Stimulated activated naive CD8-positive, alpha-beta T cell treated with anti-CD3 and anti-CD28 coated beads, Interleukin-15, Interleukin-2, amounts not matched to agents 100 ng/mL and 50 ng/mL, for 24 hours (primary cell): Measurements from ENCODE around the gene PLPP7.
"Not testable (repeated sequence)": the region's sequence is repeated elsewhere in the genome, so short reads cannot be mapped to it uniquely, and the experiment has no call there.

Experiments used
- H3K27ac Mint-ChIP-seq: one replicate; pipeline ENCODE4 v1.8.0; 2021; ENCODE audit warnings: mild to moderate bottlenecking, mixed read lengths
- H3K27me3 Mint-ChIP-seq: one replicate; pipeline ENCODE4 v1.8.0; 2021; ENCODE audit warnings: mixed read lengths
- H3K36me3 Mint-ChIP-seq: one replicate; pipeline ENCODE4 v1.8.0; 2021; ENCODE audit warnings: low read depth, mixed read lengths
- H3K4me1 Mint-ChIP-seq: one replicate; pipeline ENCODE4 v1.8.0; 2021; ENCODE audit warnings: low read depth, mixed read lengths
- H3K4me3 Mint-ChIP-seq: one replicate; pipeline ENCODE4 v1.8.0; 2021; ENCODE audit warnings: mild to moderate bottlenecking, mixed read lengths
- H3K9me3 Mint-ChIP-seq: one replicate; pipeline ENCODE4 v1.8.0; 2021; ENCODE audit warnings: mixed read lengths

Gene PLPP7

DNA sequence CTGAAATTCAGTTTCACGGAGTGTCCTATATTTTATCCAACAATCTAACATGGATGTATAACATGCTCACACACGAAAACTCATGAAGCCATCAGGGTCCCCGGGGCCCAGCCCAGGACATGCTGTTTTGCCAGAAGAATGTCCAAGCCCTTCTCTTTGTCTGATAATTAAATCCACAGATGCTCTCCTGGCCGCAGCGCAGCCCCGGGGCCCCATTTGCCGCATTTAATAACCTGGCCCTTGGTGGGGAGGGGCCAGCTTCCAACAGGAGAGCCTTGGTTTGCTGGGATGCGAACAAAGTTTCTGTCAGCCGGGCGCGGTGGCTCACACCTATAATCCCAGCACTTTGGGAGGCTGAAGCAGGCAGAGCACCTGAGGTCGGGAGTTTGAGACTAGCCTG lies 30.0 kb downstream of the PLPP7 start:
- Mint-ChIP-seq H3K4me3 (no peak overlapping the region), H3K27ac (no peak overlapping the region), H3K4me1 (no peaks in the 10 kb centered on the region)

DNA sequence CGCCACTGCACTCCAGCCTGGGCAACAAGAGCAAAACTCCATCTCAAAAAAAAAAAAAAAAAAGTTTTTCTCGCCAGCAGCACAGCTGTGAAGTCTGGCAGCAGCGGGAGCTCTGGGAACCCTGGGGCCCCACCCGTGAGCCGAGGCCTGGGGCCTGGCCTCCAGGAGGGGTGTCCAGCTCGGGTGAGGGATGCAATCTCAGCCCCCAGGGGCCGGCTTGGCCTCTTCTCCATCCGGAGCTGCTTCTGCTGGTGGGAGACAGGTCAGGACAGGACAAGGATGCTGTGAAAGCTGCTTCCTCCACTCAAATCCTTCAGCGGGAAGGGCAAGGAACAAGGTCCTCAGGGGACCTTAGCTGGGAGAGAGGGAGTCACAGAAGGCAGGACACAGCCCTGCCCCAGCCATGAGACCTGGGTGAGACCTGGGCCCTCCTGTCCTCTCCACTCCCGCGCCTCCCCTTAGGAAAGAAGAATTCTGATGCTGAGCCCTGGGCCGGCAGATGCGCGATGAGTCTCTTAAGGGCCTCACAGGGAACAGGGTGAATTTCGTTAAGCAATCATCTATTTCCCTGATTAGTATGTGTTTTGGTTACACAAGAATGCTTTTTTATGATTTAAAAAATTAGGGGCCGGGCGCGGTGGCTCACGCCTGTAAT lies 30.6 kb downstream of the PLPP7 start:
- H3K27me3 Mint-ChIP-seq = no peaks in the 10 kb centered on the region
- no peaks in the 10 kb centered on the region for H3K4me1 Mint-ChIP-seq
- H3K4me3 Mint-ChIP-seq = no peak overlapping the region
- H3K9me3 Mint-ChIP-seq = no peaks in the 10 kb centered on the region
- no peaks in the 10 kb centered on the region for H3K36me3 Mint-ChIP-seq
- H3K27ac Mint-ChIP-seq = no peak overlapping the region

More for the DNA sequence above, 30.0 kb downstream of the PLPP7 start:
- no peaks in the 10 kb centered on the region for H3K36me3 Mint-ChIP-seq
- no peaks in the 10 kb centered on the region for H3K27me3 Mint-ChIP-seq
- H3K9me3 Mint-ChIP-seq = no peaks in the 10 kb centered on the region

DNA sequence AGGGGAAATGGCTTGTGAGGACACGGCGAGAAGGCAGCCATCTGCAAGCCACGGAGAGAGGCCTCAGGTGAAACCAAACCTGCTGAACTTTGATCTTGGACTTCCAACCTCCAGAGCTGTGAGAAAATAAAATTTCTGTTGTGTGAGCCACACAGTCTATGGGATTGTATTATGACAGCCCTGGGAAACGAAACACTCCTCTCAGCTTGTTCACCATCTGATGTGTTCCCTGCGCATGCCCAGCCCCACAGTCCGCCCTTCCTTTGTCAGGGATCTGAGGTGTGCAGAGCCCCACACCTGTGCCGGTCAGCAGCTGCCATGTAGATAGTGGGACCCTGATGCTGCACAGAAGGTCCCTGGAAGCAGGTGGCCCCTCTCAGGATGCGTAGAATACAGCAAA lies 34.1 kb downstream of the PLPP7 start:
- no peaks in the 10 kb centered on the region for H3K27me3 Mint-ChIP-seq
- no peaks in the 10 kb centered on the region for H3K9me3 Mint-ChIP-seq
- no peak overlapping the region for H3K27ac Mint-ChIP-seq
- no peak overlapping the region for H3K4me3 Mint-ChIP-seq
- H3K4me1 Mint-ChIP-seq = no peaks in the 10 kb centered on the region
- no peaks in the 10 kb centered on the region for H3K36me3 Mint-ChIP-seq

DNA sequence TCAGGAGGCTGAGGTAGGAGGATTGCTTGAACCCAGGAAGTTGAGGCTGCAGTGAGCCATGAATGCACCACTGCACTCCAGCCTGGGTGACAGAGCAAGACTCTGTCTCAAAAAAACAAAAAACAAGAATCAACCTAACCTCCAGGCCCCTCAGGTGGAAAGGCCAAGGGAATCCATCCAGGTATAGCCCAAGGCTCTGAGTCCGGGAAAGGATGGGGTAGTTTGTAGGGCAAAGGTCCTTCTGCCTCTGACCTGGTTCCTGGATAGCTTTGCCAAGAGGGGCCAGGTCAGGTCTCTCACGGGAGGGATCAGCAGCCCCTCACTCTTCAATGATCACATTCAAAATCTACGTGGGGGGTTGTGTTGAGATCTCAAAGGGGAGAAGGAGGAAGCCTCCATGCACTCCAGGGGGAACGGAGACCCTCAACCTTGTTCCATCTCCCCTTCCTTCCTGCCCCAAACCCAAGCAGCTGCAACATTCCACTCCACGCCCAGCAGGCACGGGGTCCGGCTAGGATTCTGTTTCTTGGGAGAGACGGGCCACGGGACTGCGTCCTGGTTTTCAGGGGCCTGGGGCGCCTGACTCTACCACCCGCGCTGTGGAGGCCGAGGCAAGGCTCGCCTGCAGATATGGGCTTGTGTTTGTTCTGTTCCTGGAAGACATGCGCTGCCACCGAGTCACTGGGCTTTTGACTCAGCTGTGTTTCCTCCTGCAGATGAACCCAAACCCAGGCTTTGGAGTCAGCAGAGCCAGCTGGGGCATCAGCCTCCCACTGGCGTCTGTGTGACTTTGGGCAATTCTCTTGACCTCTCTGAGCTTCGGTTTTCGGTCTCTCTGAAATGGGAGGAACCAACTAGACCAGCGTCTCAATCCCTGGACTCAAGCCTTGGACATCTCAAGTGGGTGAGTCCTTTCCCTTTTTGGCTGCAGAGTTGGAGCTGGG lies 35.5 kb downstream of the PLPP7 start:
- Mint-ChIP-seq H3K4me3 (no peak overlapping the region), H3K27me3 (no peaks in the 10 kb centered on the region), H3K27ac (no peak overlapping the region), H3K36me3 (no peaks in the 10 kb centered on the region), H3K4me1 (no peaks in the 10 kb centered on the region), H3K9me3 (no peaks in the 10 kb centered on the region)

DNA sequence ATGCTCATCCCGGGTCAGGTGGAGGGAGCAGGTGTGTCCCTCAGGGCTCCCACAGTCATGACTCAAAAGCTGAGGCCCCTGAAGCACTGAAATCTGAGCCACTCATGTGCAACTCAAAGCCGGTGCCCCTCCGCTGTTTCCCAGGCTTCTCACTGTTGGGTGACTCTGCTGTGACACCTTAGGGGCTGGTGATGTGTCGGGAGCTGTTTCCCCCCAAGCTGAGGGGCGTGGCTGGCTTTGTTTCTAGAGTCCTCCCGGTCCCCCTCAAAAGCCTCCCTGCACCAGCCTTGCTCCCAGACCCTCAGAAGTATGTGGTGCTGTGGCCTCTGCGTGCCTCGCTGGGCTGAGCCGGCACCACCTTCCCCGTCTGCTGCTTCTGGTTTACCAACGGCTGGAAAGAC lies 39.7 kb downstream of the PLPP7 start:
- no peak overlapping the region for H3K27ac Mint-ChIP-seq
- no peaks in the 10 kb centered on the region for H3K9me3 Mint-ChIP-seq
- H3K27me3 Mint-ChIP-seq = no peaks in the 10 kb centered on the region
- H3K4me3 Mint-ChIP-seq = no peak overlapping the region
- no peaks in the 10 kb centered on the region for H3K4me1 Mint-ChIP-seq
- H3K36me3 Mint-ChIP-seq = no peaks in the 10 kb centered on the region

DNA sequence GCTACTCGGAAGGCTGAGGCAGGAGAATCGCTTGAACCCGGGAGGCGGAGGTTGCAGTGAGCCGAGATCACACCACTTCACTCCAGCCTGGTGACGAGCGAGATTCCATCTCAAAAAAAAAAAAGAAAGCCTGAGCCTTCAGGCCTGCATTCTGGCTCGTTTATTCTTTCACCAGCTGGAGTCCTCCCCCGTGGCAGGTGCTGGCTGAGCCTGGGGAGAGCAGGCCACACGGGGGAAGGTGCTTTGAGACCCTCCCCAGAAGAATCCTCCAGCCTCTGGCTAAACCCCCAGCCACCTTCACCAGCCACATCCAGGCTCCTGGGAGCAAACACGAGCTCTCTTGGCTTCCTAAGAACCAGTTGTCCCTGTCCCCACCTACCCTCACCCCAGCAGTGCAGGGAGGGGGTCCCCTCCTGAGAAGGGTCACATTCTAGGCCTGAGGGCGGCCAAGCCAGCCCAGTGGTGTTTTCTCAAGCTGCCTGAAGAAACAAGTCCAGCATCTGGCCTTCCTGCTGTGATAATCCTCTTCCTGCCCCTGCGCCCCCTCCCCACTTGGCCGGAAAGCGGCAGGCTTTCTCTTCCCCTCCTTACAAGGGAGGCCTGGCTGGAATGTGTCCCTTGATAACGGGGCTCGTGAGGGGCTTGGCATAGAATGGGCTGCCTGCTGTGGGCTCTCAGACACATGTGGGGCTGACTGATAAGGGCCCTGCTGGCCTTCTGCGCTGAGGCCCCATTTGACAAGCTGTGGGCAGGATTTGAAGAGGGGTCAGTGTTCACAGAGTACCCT lies 41.5 kb downstream of the PLPP7 start:
- Mint-ChIP-seq H3K36me3 (no peaks in the 10 kb centered on the region), H3K4me3 (no peak overlapping the region), H3K27ac (no peak overlapping the region), H3K9me3 (no peaks in the 10 kb centered on the region), H3K27me3 (no peaks in the 10 kb centered on the region), H3K4me1 (no peaks in the 10 kb centered on the region)

DNA sequence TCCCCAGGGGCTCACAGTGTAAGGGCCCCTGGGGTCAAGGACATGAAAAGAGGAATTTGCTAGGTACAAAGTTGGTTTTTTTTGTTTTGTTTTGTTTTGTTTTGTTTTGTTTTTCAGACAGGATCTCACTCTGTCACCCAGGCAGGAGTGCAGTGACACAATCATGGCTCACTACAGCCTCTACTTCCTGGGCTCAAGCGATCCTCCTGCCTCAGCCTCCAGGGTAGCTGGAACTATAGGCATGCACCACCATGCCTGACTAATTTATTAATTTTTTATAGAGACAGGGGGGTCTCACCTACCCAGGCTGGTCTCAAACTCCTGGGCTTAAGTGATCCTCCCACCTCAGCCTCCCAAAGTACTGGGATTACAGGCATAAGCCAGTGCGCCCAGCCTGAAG lies 42.5 kb downstream of the PLPP7 start:
- not testable (repeated sequence) for H3K4me3 Mint-ChIP-seq, H3K9me3 Mint-ChIP-seq, H3K27ac Mint-ChIP-seq, H3K27me3 Mint-ChIP-seq, H3K36me3 Mint-ChIP-seq, H3K4me1 Mint-ChIP-seq

DNA sequence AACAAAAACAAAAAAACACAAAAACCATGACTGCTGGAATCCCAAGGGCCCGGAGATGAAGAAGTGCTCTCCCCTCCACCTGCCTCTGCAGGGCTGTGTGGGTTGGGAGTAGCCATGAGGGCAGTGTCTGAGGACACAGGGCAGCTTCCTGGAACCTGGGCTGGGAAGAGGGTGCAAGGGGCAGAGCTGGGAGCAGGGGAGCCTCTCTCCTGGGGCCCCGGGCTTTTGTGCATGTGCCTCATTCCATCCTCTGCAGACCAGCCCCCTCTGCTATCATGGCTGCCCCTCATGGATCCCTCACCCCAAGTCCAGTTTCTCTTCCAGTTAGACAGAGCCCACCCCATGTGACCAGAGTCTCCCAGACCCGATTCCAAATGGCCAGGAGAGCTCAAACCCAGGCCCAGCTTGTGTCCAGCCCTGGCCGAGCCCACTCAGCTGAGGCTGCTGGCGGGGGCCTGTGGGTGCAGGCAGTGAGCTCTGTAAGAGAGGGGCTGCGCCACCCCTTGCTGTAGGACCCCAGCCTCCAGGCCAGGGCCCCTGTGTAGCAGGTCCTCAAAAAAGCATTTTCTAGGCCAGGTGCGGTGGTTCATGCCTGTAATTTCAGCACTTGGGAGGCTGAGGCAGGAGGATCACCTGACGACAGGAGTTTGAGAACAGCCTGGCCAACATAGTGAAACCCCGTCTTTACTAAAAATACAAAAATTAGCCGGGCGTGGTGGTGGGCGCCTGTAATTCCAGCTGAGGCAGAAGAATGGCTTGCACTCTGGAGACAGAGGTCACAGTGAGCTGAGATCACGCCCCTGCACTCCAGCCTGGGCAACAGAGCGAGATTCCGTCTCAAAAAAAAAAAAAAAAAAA lies 44.5 kb downstream of the PLPP7 start:
- Mint-ChIP-seq H3K4me3 (no peak overlapping the region), H3K9me3 (no peaks in the 10 kb centered on the region), H3K36me3 (no peaks in the 10 kb centered on the region), H3K27ac (no peak overlapping the region), H3K27me3 (no peaks in the 10 kb centered on the region), H3K4me1 (peaks cover 3% of the 10 kb centered on the region)

DNA sequence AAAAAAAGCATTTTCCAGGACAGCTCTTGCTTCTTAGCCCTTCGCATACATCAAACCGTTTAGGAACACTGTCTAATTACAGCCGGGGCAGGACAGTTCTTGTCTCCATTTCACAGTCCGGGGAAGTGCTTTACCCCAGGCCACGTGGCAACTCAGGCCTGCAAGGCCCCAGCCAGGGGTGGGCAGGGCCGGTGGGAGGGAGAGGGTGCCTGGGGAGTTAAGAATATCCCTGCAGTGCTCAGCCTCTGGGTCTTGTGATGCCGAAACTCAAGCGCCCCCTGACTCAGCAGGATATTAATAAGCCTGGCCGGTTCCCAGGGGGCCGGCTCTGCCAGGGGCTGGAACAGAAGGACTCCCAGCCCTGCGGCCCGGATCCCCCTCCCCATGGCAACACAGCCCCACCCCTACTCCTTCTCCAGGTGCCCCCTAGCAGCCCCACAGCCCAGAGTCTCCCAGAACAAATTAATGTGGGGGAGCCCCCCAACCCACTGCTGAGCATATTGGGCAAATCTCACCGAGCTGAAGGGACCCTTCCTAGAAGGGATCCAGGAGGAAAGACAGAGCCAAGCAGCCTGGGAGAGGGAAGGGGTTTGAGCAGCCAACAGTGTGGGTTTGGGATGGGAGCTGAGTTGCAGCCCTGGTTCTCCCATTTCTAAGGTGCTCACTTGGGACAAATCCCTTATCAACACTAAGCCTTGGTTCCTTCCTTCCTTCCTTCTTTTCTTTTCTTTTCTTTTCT lies 45.3 kb downstream of the PLPP7 start:
- Mint-ChIP-seq H3K27ac (no peak overlapping the region), H3K4me1 (peaks cover 3% of the 10 kb centered on the region), H3K27me3 (no peaks in the 10 kb centered on the region), H3K36me3 (no peaks in the 10 kb centered on the region), H3K4me3 (no peak overlapping the region), H3K9me3 (no peaks in the 10 kb centered on the region)

DNA sequence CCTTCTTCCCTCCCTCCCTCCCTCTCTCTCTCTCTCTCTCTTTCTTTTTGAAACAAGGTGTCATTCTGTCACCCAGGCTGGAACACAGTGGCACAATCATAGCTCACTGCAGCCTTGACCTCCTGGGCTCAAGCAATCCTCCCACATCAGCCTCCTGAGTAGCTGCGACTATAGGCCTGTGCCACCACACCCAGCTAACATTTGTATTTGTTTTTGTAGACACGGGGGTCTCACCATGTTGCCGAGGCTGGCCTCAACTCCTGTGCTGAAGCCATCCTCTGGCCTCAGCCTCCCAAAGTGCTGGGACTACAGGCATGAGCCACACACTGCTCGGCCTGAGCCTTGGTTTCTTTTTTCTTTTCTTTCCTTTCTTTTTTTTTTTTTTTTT lies 45.8 kb downstream of the PLPP7 start:
- Mint-ChIP-seq H3K9me3 (no peaks in the 10 kb centered on the region), H3K4me3 (no peak overlapping the region), H3K27me3 (no peaks in the 10 kb centered on the region), H3K36me3 (no peaks in the 10 kb centered on the region), H3K27ac (no peak overlapping the region), H3K4me1 (peaks cover 3% of the 10 kb centered on the region)

DNA sequence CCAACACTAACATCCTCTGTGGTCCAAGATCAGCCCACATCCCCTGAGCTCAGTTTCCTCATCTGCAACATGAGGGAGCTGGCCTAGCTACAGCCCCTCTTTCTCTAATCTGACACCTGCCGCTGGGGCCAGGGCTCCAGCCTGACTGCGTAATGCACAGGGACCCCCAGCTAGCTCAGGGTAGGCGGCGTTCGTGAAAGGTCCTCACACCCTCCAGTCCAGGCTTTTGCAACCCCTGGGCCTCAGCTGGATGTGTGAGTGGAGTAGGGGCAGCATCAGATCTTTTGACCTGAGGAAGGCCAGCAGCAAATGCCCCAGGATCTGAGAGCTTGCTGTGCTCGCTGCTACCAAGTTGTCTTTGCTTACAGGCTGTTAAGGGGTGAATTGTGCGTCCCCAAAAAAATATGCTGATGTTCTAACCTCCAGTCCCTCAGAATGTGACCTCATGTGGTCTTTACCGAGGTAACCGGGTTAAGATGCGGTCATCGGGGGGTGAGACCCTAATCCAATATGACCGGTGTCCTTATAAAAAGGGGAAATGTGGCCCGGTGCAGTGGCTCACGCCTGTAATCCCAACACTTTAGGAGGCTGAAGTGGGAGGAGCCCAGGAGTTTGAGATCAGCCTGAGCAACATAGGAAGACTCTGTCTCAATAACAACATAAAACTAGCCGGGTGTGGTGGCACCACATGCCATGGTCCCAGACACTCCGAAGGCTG lies 47.8 kb downstream of the PLPP7 start:
- peaks cover 3% of the 10 kb centered on the region for H3K4me1 Mint-ChIP-seq
- H3K27me3 Mint-ChIP-seq = no peaks in the 10 kb centered on the region
- H3K4me3 Mint-ChIP-seq = no peak overlapping the region
- no peak overlapping the region for H3K27ac Mint-ChIP-seq
- H3K9me3 Mint-ChIP-seq = no peaks in the 10 kb centered on the region
- no peaks in the 10 kb centered on the region for H3K36me3 Mint-ChIP-seq

DNA sequence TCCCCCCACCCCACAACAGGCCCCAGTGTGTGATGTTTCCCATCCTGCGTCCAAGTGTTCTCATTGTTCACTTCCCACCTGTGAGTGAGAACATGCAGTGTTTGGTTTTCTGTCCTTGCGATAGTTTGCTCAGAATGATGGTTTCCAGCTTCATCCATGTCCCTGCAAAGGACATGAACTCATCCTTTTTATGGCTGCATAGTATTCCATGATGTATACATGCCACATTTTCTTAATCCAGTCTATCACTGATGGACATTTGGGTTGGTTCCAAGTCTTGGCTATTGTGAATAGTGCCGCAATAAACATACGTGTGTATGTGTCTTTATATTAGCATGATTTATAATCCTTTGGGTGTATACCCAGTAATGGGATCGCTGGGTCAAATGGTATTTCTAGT lies 49.7 kb downstream of the PLPP7 start:
- H3K4me3 Mint-ChIP-seq, H3K9me3 Mint-ChIP-seq, H3K4me1 Mint-ChIP-seq, H3K36me3 Mint-ChIP-seq, H3K27me3 Mint-ChIP-seq, H3K27ac Mint-ChIP-seq: not testable (repeated sequence)

DNA sequence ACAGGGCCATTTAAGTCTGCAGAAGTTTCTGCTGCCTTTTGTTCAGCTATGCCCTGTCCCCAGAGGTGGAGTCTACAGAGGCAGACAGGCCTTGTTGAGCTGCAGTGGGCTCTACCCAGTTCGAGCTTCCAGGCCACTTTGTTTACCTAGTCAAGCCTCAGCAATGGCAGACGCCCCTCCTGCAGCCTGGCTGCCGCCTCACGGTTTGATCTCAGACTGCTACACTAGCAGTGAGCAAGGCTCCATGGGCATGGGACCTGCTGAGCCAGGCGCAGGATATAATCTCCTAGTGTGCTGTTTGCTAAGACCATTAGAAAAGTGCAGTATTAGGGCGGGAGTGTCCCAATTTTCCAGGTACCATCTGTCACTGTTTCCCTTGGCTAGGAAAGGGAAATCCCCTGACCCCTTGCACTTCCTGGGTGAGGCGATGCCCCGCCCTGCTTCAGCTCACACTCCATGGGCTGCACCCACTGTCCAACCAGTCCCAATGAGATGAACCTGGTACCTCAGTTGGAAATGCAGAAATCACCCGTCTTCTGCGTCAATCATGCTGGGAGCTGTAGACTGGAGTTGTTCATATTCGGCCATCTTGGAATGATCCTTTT lies 55.5 kb downstream of the PLPP7 start:
- H3K4me1 Mint-ChIP-seq, H3K4me3 Mint-ChIP-seq, H3K27me3 Mint-ChIP-seq, H3K9me3 Mint-ChIP-seq, H3K36me3 Mint-ChIP-seq, H3K27ac Mint-ChIP-seq: not testable (repeated sequence)
